DOHH2 (cell line): ENCODE results near the gene PDZD4.
"Not testable (repeated sequence)": the region's sequence is repeated elsewhere in the genome, so short reads cannot be mapped to it uniquely, and the experiment has no call there.

Experiments
- EZH2phosphoT487 ChIP-seq: fragments of 200-600 bp; sonication (generic); IDR thresholded peaks from 2 replicates; pipeline ENCODE4 v1.6.1; 2017; ENCODE audit warnings: borderline replicate concordance, mild to moderate bottlenecking, antibody characterized with exemption, low read length, moderate library complexity, mixed read lengths
- TF ChIP-seq, protein P1 (sequence below): fragments of 200-600 bp; sonication (generic); IDR thresholded peaks from one replicate; pipeline ENCODE4 v1.5.1; 2014; ENCODE audit warnings: antibody characterized with exemption, mild to moderate bottlenecking, low read depth, low read length; ENCODE audit not compliant: poor library complexity, severe bottlenecking

DNA sequence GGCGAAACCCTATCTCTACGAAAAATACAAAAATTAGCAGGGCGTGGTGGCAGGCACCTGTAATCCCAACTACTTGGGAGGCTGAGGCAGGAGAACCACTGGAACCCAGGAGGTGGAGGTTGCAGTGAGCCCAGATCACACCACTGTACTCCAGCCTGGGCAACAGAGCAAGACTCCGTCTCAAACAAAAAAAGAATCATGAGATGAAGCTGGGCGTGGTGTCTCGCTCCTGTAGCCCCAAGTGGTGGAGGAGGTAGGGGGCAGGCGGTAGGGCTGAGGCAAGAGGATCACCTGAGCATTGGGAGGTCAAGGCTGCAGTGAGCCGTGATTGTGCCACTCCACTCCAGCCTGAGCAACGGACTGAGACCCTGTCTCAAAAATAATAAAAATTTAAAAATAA is 12.3 kb downstream of the PDZD4 start:
- TF ChIP-seq, protein P1, sequence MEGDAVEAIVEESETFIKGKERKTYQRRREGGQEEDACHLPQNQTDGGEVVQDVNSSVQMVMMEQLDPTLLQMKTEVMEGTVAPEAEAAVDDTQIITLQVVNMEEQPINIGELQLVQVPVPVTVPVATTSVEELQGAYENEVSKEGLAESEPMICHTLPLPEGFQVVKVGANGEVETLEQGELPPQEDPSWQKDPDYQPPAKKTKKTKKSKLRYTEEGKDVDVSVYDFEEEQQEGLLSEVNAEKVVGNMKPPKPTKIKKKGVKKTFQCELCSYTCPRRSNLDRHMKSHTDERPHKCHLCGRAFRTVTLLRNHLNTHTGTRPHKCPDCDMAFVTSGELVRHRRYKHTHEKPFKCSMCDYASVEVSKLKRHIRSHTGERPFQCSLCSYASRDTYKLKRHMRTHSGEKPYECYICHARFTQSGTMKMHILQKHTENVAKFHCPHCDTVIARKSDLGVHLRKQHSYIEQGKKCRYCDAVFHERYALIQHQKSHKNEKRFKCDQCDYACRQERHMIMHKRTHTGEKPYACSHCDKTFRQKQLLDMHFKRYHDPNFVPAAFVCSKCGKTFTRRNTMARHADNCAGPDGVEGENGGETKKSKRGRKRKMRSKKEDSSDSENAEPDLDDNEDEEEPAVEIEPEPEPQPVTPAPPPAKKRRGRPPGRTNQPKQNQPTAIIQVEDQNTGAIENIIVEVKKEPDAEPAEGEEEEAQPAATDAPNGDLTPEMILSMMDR, result not testable (repeated sequence)
- not testable (repeated sequence) for TF ChIP-seq EZH2phosphoT487
